Mucosa of rectum (tissue), 2 donors: ENCODE measurements around the gene HCRTR1.

Source experiments
- H3K27ac ChIP-seq, 2 donors: one replicate each; pipeline ENCODE4 v1.7.0; 2013; ENCODE audit warnings: inconsistent platforms in 2 of 2, low read depth in 2 of 2, low read length in 2 of 2
- H3K27me3 ChIP-seq, 2 donors: one replicate each; pipeline ENCODE4 v1.7.0; 2013; ENCODE audit warnings: low read length in 2 of 2; ENCODE audit not compliant: control insufficient read depth in 2 of 2, insufficient read depth in 2 of 2
- H3K36me3 ChIP-seq, 2 donors: one replicate each; pipeline ENCODE4 v1.7.0; 2013; ENCODE audit warnings: low read length in 2 of 2; ENCODE audit not compliant: control insufficient read depth in 2 of 2, insufficient read depth in 2 of 2
- H3K4me1 ChIP-seq, 2 donors: one replicate each; pipeline ENCODE4 v1.7.0; 2013; ENCODE audit warnings: low read length in 2 of 2, mild to moderate bottlenecking in 1 of 2; ENCODE audit not compliant: control insufficient read depth in 2 of 2, insufficient read depth in 2 of 2
- H3K4me3 ChIP-seq, 2 donors: one replicate each; pipeline ENCODE4 v1.7.0; 2013; ENCODE audit warnings: low read length in 2 of 2
- H3K9ac ChIP-seq, 2 donors: one replicate each; pipeline ENCODE4 v1.7.0; 2013; ENCODE audit warnings: low read length in 2 of 2, low read depth in 1 of 2, mild to moderate bottlenecking in 1 of 2
- H3K9me3 ChIP-seq, 2 donors: one replicate each; pipeline ENCODE4 v1.7.0; 2013; ENCODE audit warnings: low read length in 2 of 2; ENCODE audit not compliant: control insufficient read depth in 2 of 2
- donor health status: healthy.
- donor health status: Normal muscosa, but diverticular disease.

Gene HCRTR1

DNA sequence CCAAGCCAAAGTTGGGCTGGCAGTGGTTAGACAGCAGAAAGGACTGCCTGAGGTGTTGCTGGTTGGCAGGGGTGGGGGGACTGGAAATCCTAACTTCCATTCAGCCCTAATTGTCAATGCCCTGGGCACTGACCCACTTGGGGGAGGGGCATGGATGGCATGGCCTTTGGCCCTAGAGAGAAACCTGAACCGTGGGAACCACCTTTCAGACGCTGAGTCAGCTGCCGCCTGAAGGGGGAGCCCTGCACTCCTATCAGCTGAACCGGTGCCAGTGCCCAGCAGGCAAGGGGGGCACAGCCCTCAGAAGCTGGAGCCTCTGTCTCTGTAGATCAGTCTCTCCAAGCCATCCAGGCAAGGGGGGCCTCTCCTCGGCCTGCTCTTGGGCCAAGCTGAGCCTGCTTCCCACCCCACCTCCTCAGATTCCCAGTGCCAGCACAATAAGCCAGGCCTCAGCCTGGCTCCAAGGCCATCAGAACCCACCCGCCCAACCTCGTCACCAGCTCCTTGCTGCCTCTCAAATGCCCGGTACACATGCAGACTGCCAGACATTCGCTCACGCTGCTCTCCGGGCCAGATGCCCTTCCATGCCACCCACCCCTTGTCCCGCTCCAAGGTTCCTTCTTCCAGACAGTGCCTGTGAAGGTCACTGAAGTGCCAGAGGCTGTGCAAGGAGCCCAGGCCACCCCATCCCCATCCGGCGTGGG, 29.6 kb upstream of the HCRTR1 start:
- Histone ChIP-seq H3K9ac (peak overlapping the region; percentile 60 to 75), H3K9me3 (no peaks in the 10 kb centered on the region), H3K27ac (peak overlapping the region; percentile 88 to 89), H3K36me3 (peaks cover 24 to 29% of the 10 kb centered on the region in 2 donors), H3K4me1 (peaks cover 34 to 41% of the 10 kb centered on the region in 2 donors), H3K27me3 (no peaks in the 10 kb centered on the region), H3K4me3 (peak overlapping the region; percentile 52 to 54)

DNA sequence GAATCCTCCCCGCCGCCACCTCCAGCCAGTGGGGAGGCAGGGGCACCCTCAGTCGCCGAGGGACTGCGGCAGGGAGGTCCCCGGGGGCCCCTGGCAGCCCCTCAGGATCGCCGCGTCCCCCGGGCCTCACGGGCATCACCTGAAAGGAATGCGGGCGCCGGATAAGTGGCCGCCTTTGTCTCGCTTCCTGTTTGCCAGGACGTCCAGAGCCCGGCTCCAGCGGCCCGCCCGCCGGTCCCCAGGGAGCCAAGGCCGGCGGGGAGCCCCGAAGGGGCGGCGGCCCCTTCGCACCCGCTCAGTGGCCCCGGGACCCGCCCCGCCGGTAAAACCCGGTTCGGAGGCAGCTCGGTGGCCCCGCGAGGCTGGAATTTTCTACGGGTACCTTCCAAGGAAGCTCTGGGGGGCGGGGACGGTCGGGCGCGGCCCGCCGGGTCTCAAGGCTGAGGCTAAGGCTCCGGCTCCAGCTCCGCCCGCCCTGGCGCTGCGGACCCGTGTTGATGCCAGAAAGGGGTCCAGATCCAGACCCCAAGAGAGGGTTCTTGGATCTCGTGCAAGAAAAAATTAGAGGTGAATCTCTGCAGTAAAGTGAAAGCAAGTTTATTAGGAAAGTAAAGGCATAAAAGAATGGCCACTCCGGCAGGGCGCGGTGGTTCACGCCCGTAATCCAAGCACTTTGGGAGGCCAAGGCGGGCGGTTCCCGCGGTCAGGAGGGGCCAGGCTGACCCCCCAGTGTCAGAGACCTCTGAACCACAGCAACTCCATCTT, 28.6 kb upstream of the HCRTR1 start:
- peaks cover 28 to 31% of the 10 kb centered on the region in 2 donors for H3K4me1 ChIP-seq
- no peaks in the 10 kb centered on the region for H3K27me3 ChIP-seq
- peak overlapping the region; percentile 60 to 75 for H3K9ac ChIP-seq
- peak overlapping the region; percentile 88 to 89 for H3K27ac ChIP-seq
- H3K9me3 ChIP-seq: no peaks in the 10 kb centered on the region
- peaks cover 14 to 19% of the 10 kb centered on the region in 2 donors for H3K36me3 ChIP-seq
- H3K4me3 ChIP-seq: peak overlapping the region; percentile 54 to 59

DNA sequence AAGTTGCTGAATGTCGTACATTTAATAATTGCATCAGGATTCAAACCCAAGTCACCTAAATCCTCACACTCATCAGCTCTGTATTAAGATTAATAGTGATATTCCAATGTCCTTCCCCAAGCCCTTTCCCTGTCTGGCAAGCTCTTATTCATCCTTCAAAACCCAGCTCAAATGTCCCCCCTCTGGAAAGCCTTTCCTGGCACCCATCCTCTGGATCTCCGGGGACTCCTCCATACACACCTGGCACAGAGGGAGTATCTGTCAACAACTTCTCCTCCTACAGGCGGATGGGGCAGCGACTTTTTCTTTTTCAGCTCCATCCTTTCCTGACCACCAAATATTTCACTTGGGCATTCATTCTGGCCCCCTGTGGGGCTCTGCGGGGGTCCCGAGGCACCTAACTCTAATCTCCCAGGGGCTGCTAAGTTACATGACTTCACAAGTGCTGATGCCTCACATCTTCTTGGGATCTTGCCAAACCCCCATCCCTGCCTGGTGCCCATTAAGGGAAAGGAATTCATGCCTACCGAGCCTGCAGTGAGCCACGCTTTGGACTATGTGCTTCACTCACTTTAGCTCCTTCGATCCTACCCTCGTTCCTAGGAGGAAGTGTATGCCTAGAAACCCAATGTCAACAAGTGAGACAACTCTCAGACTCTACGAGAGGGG, 25.9 kb upstream of the HCRTR1 start:
- H3K4me1 ChIP-seq: peaks cover 22 to 24% of the 10 kb centered on the region in 2 donors
- no peak overlapping the region for H3K9ac ChIP-seq
- no peak overlapping the region for H3K27ac ChIP-seq
- no peak overlapping the region for H3K4me3 ChIP-seq
- no peaks in the 10 kb centered on the region for H3K9me3 ChIP-seq
- no peaks in the 10 kb centered on the region for H3K27me3 ChIP-seq
- H3K36me3 ChIP-seq: no peaks in the 10 kb centered on the region

- no peaks in the 10 kb centered on the region for H3K9me3 ChIP-seq
- H3K27ac ChIP-seq: no peak overlapping the region
- no peak overlapping the region for H3K4me3 ChIP-seq
- H3K4me1 ChIP-seq: peaks cover 22 to 24% of the 10 kb centered on the region in 2 donors
- no peaks in the 10 kb centered on the region for H3K36me3 ChIP-seq
- no peaks in the 10 kb centered on the region for H3K27me3 ChIP-seq
- no peak overlapping the region for H3K9ac ChIP-seq
Measured at GRCh38 chr1:31592132-31592531, 25.4 kb upstream of the HCRTR1 start.

GRCh38 chr1:31593136-31593665, 24.3 kb upstream of the HCRTR1 start:
- no peaks in the 10 kb centered on the region for H3K36me3 ChIP-seq
- H3K4me1 ChIP-seq: peaks cover 15% of the 10 kb centered on the region in 2 donors
- no peak overlapping the region for H3K27ac ChIP-seq
- no peaks in the 10 kb centered on the region for H3K9me3 ChIP-seq
- H3K4me3 ChIP-seq: no peak overlapping the region
- no peak overlapping the region for H3K9ac ChIP-seq
- H3K27me3 ChIP-seq: no peaks in the 10 kb centered on the region

- no peaks in the 10 kb centered on the region for H3K36me3 ChIP-seq
- H3K27ac ChIP-seq: no peak overlapping the region
- no peaks in the 10 kb centered on the region for H3K27me3 ChIP-seq
- H3K9ac ChIP-seq: no peak overlapping the region
- no peaks in the 10 kb centered on the region for H3K9me3 ChIP-seq
- H3K4me3 ChIP-seq: no peak overlapping the region
- peaks cover 10% of the 10 kb centered on the region in 2 donors for H3K4me1 ChIP-seq
Measured at GRCh38 chr1:31593770-31594632, 23.5 kb upstream of the HCRTR1 start.

DNA sequence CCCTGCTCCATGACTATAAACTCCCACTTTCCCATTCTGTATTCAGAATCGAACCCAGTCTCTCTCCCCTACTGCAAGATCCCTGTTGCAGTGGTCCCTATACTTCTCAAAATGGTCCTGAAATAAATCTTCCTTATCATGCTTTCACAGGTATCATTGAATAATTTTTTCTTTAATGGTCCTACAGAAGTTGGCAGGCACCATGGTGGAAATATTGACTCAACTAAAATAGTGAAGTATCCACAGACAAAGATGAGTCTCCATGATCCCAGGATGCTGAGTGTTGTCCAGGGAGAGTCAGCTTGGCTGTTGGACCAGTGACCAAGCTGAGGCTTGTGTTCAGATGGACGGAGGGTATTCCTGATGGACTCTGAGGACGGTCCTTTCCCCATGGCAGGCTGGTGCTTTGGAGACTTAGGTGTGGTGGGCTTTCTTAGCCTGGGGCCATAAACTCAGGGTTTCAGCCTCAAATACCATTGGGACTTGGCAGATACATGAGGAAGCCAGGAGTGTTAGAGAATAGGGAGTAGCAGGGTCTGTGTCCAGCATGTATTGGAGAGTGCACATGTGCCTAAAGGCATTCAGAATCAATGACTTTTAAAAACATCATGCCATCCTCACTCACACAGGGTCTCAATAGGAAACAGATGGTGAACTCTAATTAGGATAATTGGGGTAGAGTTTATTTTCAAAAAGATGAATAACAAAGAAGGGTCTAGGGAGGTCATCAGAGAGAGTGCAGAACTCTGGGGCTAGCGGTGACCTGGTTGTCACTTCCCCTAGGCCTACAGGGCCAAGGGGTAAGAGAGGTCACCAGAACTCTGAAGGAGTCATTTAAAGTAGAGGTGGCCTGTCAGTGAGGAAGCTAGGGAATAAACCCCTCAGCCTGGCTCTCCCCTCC, 21.4 kb upstream of the HCRTR1 start:
- H3K27ac ChIP-seq: no peak overlapping the region
- H3K36me3 ChIP-seq: no peaks in the 10 kb centered on the region
- H3K4me1 ChIP-seq: peaks cover 4 to 10% of the 10 kb centered on the region in 2 donors
- no peak overlapping the region for H3K9ac ChIP-seq
- H3K9me3 ChIP-seq: no peaks in the 10 kb centered on the region
- no peak overlapping the region for H3K4me3 ChIP-seq
- no peaks in the 10 kb centered on the region for H3K27me3 ChIP-seq

- H3K27ac ChIP-seq: no peak overlapping the region
- H3K9me3 ChIP-seq: no peaks in the 10 kb centered on the region
- H3K27me3 ChIP-seq: no peaks in the 10 kb centered on the region
- no peak overlapping the region for H3K4me3 ChIP-seq
- H3K4me1 ChIP-seq: peaks cover 4 to 5% of the 10 kb centered on the region in 2 donors
- H3K9ac ChIP-seq: no peak overlapping the region
- H3K36me3 ChIP-seq: no peaks in the 10 kb centered on the region
Measured at GRCh38 chr1:31596737-31597097, 20.8 kb upstream of the HCRTR1 start.

DNA sequence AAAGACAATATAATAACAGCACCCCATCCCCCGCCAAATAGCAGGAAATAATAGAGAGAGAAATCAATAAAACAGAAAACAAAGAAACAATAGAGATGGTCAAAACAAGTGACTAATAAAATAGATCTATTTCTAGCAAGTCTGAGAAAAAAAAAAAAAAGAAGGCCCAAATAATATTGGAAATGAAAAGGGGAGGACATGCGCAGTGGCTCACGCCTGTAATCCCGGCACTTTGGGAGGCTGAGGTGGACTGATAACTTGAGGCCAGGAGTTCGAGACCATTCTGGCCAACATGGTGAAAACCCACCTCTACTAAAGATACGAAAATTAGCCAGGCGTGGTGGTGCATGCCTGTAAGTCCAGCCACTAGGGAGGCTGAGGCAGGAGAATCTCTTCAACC, 18.5 kb upstream of the HCRTR1 start:
- Histone ChIP-seq H3K9me3 (no peaks in the 10 kb centered on the region), H3K4me3 (no peak overlapping the region), H3K27ac (no peak overlapping the region), H3K27me3 (no peaks in the 10 kb centered on the region), H3K9ac (no peak overlapping the region), H3K4me1 (no peaks in the 10 kb centered on the region), H3K36me3 (no peaks in the 10 kb centered on the region)
